ENCODE results near the gene SEPHS2. TPM values are rescaled to one million over a fixed set of nuclear protein-coding genes. Genes with fewer than 3 reads are reported as not detected.

The SEPHS2 gene
- total RNA-seq, 4 donors from 2014 or later: 26.5 to 37.6 (median 33.8) TPM

DNA sequence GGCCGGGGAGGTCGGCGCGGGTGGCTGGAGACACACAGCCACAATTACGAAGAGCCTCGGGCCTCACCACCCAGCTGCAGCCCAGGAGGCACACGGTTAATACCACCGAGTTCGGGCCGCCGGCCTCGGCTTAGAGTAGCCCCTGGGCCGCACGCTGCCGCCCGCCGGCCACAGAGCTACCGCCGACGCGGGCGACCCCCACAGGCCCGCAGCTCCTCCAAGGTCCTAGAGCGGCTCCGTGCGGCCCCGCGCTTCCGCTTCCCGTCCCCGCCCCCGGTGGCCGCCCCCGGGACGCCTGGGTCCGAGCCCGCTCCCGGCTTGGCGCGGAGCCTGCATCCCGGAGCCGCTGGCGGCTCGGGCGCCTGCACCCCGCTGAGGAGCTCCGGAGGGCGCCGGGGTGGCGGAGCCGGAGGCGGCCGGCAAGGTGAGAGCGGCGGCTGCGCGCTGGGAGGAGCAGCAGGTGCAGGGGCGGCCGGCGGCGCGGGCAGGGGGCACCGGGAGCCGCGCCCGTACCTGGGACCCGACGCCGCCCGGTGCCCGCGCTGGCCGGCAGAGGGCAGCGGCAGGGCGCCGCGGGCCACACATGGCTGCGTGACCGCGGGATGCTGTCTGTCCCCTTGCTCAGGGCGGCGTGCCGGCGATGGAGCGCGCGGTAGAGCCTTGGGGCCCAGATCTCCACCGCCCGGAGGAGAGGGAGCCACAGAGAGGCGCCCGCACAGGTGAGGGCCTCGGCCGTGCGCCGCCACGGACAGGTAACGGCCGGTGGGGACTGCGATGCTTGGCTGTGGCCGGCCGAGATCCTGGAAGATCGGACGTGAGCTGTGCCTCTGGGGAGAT lies 50.3 kb downstream of the SEPHS2 start, which contains the start of gene ZNF48:
ZNF48 (plus strand) TSS at position 266 of the 837 bp plus-strand sequence; CDS start at position 641, 375 bp downstream.
- Histone ChIP-seq H3K27ac (replicated peaks in 1 of 4) (peak within 1 kb of the TSS; percentile 86 to 90 (median 89)), H3K4me1 (peaks cover 18 to 55% (median 49%) of the 10 kb centered on the region in 4 donors), H3K4me3 (peak within 1 kb of the TSS; percentile 82 to 98 (median 91)), H3K36me3 (peaks cover 6 to 22% (median 16%) of the 10 kb centered on the region in 4 donors), H3K27me3 (no peaks in the 10 kb centered on the region), H3K9me3 (no peaks in the 10 kb centered on the region)
- DNase-seq (ENCODE audit: extremely low spot score): no peak
- TF ChIP-seq POLR2A (IDR thresholded peaks at IDR 0.05; ENCODE audit: low read depth) (peak; percentile 29), POLR2AphosphoS5 (IDR thresholded peaks at IDR 0.05) (peak; percentile 72 to 79), CTCF (IDR thresholded peaks at IDR 0.05) (peak; percentile 26 to 56 (median 47)), EP300 (IDR thresholded peaks at IDR 0.05) (no peak)
- WGBS: 0% methylated on average over 7 of the region's 103 CpGs
- intact Hi-C loops (cut with DNase I): no loop called here

DNA sequence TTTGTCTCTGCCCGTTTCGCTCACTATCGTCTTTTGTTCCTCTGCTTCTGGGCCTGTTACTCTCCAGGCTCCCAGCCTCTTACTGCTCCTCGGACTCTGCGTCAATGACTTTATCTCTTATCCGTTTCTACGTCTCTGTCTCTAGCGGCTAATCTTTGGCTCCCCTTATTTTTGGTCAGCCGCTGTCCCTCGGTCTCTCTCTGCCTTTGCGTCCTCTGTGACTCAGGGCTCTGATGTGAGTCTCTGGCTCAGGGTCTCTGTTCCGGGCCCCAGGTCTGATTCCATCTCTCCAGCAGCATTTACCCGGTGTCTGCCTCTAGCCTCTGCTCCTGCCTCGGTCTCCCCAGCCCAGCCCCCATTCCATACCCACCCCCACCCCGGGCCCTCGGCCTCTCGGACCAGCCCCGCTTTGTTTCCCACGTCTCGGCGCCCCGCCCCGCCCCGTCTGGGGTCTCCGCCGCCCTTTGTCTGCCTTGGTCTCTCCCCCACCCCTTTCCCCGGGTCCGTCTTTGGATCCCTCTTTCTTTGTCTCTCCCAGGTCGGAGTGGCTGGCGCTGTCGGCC lies 51.0 kb downstream of the SEPHS2 start:
- 6% methylated on average over 28 of the region's 31 CpGs for WGBS
- Histone ChIP-seq H3K27ac (replicated peaks in 1 of 4) (peak overlapping the region; percentile 86 to 90 (median 89)), H3K4me3 (peak overlapping the region; percentile 82 to 98 (median 91)), H3K27me3 (no peaks in the 10 kb centered on the region), H3K4me1 (peaks cover 18 to 51% (median 44%) of the 10 kb centered on the region in 4 donors), H3K9me3 (no peaks in the 10 kb centered on the region), H3K36me3 (peaks cover 6 to 22% (median 16%) of the 10 kb centered on the region in 4 donors)
- intact Hi-C loops (cut with DNase I): no loop called here
- no peak for TF ChIP-seq CTCF (IDR thresholded peaks at IDR 0.05)
- DNase-seq (ENCODE audit: extremely low spot score): no peak

Small RNAs within 50 kb of the gene (small RNA-seq; reads per million reads assigned to genes)
- gene RF00019 (0 reads per million in 3 donors), gene RF00406 (0 to 0.42 (median 0) reads per million in 3 donors), gene RNU7-61P (0 reads per million in 3 donors)

Other genes with a start within 250 kb of the SEPHS2 start
- 10 to 100 TPM in 3 of 4 donors, 1 to 10 TPM in 1; 2.5 to 23.7 (median 15.0) TPM for gene SULT1A3, start 246.6 kb downstream of the SEPHS2 start, total RNA-seq
- 1 to 10 TPM in 1 of 4 donors, under 1 TPM in 3; under 0.01 to 4.1 (median 0.90) TPM for gene NPIPB13, start 197.4 kb downstream of the SEPHS2 start, total RNA-seq
- gene CD2BP2, start 90.6 kb downstream of the SEPHS2 start, total RNA-seq: 10 to 100 TPM; 24.9 to 63.9 (median 41.8) TPM
- 10 to 100 TPM; 21.2 to 41.5 (median 29.4) TPM for gene TBC1D10B, start 75.4 kb downstream of the SEPHS2 start, total RNA-seq
- gene MYL11, start 71.1 kb downstream of the SEPHS2 start, total RNA-seq: not detected
- 1 to 10 TPM in 2 of 4 donors, under 1 TPM in 2; 0.86 to 2.5 (median 1.4) TPM for gene SEPTIN1, start 63.3 kb downstream of the SEPHS2 start, total RNA-seq
- 10 to 100 TPM in 3 of 4 donors, 1 to 10 TPM in 1; 8.3 to 17.6 (median 12.8) TPM for gene ZNF48, start 50.5 kb downstream of the SEPHS2 start, total RNA-seq
- 10 to 100 TPM; 20.1 to 25.3 (median 22.7) TPM for gene ZNF771, start 38.3 kb downstream of the SEPHS2 start, total RNA-seq
- 10 to 100 TPM; 11.1 to 21.7 (median 14.1) TPM for gene DCTPP1, start 15.8 kb downstream of the SEPHS2 start, total RNA-seq
- gene ITGAL, start 26.9 kb upstream of the SEPHS2 start, total RNA-seq: 1 to 10 TPM; 1.5 to 2.7 (median 2.5) TPM
- gene ZNF768, start 80.7 kb upstream of the SEPHS2 start, total RNA-seq: 10 to 100 TPM; 46.9 to 91.5 (median 64.0) TPM
- 10 to 100 TPM; 15.2 to 29.6 (median 22.3) TPM for gene ZNF747, start 89.0 kb upstream of the SEPHS2 start, total RNA-seq
- 10 to 100 TPM in 3 of 4 donors, 1 to 10 TPM in 1; 8.7 to 14.0 (median 11.3) TPM for gene ZNF764, start 112.5 kb upstream of the SEPHS2 start, total RNA-seq
- gene ZNF688, start 125.8 kb upstream of the SEPHS2 start, total RNA-seq: 10 to 100 TPM; 17.6 to 33.4 (median 23.5) TPM
- 10 to 100 TPM in 1 of 4 donors, 1 to 10 TPM in 3; 6.8 to 10.9 (median 7.3) TPM for gene ZNF785, start 139.8 kb upstream of the SEPHS2 start, total RNA-seq
- 10 to 100 TPM in 3 of 4 donors, 1 to 10 TPM in 1; 9.1 to 14.5 (median 13.9) TPM for gene ZNF689, start 164.5 kb upstream of the SEPHS2 start, total RNA-seq
- 10 to 100 TPM; 30.3 to 54.0 (median 41.2) TPM for gene PRR14, start 205.1 kb upstream of the SEPHS2 start, total RNA-seq
- gene FBRS, start 212.6 kb upstream of the SEPHS2 start, total RNA-seq: 10 to 100 TPM; 26.2 to 63.4 (median 37.8) TPM